Inflammatory macrophage treated with lipopolysaccharide for 4 hours (primary cell): ENCODE measurements around the gene ARFGAP3.
"Not testable (repeated sequence)": the region's sequence is repeated elsewhere in the genome, so short reads cannot be mapped to it uniquely, and the experiment has no call there.

Source experiments
- DNase-seq: peaks from one replicate; pipeline ENCODE4 v3.0.0-alpha.2; 2020

The ARFGAP3 gene

DNA sequence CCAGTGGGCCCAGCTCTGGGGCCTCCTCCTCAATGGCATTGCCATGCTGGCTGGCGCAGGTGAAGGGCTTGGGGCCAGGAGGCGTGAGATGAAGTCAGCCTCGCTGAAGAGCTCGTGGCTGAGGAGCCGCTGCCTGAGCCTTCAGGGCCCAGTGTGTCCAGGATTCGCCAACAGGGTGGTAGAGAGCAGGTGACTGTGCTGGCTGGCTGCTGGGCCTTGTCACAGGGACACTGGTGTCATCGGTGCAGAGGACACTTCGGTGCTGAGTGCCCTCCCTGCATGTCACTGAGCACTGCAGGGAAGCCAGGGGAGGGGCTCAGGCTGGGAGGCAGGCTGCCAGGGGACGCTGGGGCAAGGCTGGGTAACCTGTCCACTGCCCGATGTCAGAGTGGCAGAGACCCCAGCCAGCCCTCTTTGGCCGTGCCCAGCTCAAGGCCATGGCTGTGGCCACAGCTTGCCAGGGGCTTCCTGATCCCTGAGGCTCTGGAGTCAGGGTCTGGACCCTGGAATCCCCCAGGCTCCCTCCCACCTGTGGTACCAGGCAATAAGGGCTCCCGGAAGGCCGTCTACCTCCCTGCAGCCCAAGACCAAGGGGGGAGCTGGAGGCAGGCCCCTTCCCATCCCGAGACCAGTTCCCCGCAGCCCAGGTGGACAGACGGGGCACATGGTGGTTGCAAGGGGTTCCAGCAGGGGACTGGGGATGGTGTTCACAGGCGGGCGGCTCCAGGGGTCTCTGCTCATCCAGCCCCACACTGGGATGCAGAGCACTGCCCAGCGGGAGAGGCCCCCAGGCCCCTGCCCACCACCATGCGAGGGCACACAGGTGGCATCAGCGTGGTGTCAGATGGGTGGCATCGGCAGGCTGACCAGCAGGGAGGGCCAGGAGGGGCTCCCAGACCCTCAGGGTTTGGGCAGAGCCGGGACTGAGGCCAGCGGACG lies 63.9 kb downstream of the ARFGAP3 start:
- no peak for DNase-seq

DNA sequence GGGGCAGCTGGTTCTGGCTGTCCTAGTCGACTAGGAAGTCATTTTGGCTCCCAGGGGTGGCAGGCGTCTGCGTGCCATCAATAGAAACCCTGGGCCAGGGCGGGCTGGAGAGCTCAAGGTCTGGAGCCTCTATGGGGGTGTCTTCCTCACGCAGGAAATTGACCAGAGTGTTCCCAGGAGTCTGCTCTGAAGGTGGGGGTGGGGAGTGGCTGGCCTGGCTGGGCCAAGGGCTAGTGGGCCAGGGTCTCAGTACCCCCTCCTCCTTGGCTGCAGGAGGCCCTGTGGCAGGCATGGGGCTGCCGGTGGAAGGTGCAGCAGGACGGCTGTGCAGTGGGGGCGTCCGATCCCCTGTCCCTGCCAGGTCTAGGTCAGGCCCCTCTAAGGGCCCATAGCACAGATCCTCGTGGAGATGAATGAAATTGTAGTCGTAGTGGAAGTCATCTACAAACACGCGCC lies 64.6 kb downstream of the ARFGAP3 start:
- no peak for DNase-seq

DNA sequence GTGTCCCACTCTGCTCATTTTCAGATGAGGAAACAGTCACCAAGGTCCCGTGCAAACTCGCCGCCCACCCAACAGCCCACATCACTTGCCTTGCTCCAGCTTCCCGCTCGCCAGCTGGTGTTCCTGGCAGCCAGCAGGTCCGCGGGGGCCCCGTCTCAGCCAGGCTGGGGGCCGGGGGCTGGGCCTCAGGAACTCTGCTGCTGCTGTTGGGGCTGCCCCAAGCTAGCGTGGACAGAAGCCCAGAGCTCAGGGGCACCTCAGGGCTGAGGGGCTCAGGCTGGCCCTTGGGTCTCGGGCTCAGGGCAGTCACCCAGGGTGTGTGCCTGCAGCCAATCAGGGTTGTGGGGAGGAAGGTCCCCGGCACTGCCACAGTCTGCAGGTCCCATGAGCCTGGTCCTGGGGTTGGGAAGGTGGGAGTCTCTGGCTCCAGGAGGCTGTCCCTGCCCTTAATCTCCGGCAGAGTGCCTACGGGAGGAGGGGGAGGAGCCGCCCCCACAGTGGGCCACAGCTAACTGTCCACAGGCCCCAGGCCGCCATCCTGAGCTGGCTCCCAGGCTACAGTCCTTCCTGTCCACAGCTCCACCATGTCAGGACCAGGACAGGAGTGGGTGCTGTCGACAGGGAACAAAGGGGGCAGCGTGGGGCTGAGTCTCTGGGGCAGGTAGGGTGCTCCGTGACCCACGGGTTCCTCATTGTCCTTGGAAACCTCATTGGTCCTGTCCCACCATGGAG lies 65.2 kb downstream of the ARFGAP3 start:
- DNase-seq: peak; percentile 15

DNA sequence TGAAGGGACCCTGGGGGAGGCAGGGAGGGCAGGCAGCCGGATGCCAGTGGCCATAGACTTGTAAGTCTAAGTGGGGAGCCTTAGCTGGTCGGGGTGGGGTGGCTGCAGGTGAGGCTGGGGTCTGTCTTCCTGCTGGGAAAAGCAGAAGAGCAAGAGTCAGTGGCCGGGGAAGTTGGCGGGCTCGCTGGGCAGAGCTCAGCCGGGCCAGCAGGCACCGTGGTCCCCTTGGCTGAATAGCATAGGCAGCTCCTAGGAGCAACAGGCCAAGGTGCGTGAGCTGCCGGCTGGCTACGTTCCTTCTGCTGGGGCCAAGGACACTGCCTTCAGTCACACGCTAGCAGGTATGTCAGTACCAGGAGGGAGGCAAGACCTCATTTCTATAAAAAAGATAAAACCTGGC lies 68.6 kb downstream of the ARFGAP3 start:
- no peak for DNase-seq

DNA sequence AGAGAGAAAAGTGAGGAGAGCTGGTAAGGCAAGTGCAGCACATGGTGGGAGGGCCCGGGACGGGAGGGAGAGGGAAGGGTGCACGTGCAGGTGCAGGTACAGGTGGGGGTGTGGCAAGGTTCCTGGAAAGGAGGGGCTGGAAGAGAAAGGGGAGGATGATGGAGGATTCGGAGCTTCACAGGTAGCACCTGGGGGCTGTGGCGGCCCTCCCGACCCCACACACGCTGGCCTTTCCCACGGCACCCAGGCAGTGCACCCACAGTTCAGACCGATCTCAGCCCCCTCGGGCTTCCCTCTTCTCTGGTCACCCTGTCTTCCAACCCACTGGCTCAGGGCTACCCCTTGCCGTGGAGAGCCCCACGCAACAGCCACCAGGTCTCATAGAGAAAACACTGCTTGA lies 69.1 kb downstream of the ARFGAP3 start:
- no peak for DNase-seq

DNA sequence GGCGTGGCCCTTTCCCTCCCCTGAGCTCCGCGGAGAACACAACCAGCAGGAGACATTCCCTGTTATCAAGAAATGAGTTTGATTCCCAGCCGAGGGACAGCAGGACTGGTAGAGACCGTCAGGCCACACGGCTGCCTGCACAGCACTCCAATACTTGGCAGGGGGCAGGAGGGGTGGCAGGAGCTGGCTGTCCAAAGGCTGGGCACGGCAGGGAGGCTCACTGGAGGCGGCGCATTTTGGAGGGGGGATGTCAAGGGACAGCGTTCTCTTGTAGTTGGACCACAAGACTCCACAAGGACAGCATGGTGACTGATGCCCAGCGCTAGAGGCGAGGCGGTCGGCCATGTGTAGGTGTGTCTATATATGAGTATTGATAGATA lies 69.7 kb downstream of the ARFGAP3 start:
- no peak for DNase-seq

DNA sequence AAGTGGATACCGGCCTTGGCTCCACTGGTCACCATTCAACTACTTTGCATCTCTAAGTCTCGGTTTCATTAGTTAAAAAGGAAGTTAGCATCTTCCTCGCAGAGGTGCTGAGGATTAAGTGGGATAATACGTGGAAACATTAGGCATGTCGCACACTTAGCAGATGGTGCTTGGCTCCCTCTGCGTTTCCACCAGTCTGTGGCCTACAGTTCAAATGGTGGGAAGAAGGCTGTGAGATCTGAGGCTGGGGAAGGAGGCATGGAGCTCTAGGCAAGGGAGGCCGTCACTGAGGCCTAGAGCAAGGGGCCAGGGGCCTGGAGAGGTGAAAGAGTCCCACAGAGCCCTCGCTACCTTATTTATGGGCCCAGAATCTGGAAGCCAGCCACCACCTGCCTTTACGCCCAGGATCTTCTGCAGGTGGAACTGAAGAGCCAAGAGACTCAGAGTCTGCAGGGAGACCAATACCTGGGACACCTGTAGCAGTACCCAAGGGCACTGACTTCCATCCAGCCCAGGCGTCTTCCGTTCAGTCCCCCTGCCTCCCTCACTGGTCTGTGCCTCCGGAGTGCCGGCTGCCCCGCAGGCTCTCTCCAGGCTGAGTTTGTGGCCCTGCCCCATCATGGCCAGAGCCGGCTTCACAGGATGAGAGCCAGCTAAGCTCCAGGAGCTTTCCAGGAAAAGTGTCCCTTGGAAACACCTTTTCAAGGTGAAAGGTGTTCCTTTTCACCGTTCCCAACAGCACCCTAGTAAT lies 70.3 kb downstream of the ARFGAP3 start:
- DNase-seq: no peak

DNA sequence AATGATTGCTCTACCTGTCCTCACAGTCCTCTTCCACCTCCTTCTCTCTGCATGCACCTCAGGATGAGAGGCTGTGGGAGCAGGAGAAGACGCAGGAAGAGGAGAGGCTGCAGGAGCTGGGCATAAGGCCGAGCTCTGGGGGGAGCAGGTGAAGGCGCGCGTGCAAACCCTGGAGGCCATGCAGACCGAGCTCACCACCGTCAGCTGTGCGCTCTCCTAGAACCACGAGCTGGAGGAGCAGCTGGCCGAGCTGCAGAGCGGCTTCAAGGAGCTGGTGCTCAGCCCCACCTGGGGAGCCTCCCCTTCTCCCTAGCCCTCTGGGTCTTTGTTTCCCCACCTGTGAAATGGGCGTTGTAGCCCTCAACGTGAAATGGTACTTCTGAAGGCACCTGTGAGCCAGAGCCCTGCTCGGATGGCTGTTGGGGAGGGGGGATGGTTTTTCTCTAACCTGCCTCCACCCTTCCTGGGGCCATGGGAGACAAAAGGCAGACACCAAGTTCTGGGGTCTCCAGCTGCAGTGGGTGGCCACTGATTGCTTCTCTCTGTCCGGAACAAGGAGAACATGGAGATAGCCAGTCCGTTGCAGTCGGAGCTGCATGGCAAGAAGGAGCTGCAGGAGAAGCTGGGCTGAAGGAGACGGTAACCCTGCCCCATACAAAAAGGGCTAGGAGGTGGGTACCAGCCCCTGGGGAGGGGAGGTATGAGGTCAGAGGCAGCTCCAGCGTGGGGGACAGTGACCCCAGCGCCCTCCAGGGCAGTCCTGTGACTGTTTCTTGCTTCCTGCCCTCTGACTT lies 71.2 kb downstream of the ARFGAP3 start:
- DNase-seq: no peak

DNA sequence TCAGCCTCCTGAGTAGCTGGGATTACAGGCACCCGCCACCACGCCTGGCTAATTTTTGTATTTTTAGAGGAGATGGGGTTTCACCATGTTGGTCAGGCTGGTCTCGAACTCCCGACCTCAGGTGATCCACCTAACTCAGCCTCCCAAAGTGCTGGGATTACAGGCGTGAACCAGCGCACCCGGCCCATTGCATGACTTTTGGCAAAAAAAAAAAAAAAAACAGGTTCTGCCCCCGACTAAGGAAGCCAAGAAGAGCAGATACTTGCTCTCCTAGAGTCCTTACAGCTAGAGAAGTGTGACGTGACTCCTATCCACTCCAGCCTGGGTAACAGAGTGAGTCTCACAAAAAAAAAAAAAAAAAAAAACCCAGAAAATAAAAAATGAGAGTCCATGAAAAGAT lies 74.8 kb downstream of the ARFGAP3 start:
- not testable (repeated sequence) for DNase-seq

DNA sequence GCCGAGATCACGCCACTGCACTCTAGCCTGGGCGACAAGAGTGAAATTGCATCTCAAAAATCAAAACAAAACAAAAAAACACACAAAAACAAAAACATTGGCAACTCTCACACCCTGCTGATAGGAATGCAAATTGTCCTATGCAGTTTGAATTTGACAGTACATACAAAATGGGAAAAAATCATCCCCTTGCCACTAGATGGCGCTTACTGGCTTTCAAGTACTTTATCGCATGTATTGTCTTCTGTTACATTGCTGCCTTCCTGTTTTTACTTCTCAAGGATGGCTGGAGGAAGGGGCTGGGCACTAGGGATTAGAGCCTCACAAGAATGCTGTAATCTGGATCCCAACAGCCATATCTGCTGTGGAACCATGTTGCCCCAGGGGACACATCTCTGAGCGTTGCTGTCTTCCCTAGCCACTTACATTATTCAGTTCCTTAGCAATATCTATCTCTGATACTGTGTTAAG lies 77.0 kb downstream of the ARFGAP3 start:
- DNase-seq: peak; percentile 85

DNA sequence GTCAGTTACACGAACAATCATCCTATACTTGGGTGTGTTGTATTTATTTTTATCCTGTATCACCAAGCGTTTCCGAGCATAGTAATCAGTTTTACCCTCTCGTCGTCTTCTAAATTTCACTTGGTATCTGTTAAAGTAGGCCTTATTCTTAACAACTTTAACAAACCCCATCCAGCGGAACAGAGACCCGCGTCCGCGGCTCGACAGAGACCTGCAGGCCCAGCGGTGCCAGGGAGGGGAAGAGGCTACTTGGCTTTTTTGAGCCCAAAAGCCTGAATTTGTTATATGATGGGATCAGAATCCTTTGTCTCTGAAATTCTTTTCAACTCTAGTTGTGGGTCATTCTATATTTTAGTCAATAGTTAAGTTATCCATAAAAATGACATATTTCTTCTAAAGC lies 79.9 kb downstream of the ARFGAP3 start:
- no peak for DNase-seq

DNA sequence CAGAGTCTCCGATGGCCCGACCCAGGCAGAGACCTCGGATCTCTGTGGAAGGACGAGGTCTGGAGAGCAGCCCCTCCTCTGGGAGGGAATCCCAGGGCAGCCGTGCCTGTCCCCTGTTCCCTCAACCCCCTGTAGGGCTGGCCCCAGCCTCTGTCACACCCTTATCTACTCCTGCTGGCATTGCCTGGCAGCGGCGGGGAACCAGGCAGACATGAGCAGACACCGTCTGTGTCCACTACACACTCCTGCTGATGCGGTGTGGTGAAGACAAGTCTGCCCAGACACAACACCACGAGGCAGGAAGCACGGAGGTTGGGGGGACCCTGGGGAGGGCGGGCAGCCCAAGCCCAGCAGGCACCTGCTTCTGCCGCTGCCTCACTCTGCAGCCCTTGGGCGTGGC lies 83.9 kb downstream of the ARFGAP3 start:
- no peak for DNase-seq

DNA sequence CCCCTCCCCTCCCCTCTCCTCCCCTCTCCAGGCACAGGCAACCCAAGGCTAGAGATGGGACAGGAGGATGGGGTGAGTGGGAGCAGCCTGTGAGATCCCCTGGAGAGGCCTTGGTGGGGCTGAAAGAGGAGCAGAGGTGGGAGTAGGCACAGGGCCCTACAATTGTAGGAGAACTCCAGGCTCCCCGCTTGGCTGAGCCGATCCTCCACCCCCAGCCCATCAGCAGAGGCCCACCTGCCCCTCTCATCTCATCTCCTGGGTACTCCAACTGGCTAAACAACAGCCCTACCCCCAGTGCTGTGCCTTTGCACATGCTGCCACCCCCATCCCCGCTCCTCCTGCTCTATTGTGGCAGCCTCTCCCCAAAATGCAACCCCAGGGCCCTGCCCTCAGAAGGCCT lies 84.4 kb downstream of the ARFGAP3 start:
- DNase-seq: no peak

DNA sequence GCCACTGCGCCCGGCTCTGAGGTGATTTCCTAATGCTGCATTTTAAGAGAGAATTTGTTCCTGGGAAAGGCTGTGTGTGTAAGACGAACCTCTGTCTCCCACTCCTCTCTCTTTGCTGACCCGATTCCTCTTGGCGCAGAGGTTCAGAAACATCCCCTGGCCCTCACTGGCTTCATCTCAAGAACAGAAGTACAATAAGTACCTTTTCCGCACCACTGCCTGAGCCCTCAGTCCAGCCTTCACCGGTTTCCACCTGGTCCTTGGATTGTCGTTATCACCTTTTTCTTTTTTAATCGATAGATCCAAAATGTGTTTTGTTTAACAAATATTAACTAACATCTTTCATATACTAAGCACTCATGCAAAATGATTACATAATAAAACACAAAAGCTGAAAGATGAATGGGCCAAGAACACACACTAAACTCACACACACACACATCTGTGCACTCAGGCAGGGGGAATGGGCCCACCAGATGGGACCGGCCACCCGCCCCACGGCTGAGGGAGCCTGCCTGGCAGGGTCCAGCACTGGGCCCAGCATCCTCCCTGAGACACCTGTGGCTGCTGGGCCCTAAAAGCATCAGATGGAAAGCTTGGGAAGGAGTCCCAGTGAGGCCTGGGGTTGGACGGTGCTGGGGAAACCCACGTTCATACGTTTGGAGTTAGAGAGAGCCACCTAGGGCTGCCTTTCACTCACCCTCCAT lies 86.0 kb downstream of the ARFGAP3 start:
- DNase-seq: no peak

DNA sequence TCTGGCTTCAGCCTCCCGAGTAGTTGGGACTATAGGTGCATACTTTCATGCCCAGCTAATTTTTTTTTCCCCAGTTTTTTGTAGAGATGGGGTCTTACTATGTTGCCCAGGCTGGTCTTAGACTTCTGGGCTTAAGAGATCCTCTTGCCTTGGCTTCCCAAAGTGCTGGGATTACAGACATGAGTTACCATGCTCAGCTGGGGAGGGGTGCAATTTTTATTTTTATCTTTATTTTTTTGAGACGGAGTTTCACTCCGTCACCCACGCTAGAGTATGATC lies 86.7 kb downstream of the ARFGAP3 start:
- DNase-seq: no peak

DNA sequence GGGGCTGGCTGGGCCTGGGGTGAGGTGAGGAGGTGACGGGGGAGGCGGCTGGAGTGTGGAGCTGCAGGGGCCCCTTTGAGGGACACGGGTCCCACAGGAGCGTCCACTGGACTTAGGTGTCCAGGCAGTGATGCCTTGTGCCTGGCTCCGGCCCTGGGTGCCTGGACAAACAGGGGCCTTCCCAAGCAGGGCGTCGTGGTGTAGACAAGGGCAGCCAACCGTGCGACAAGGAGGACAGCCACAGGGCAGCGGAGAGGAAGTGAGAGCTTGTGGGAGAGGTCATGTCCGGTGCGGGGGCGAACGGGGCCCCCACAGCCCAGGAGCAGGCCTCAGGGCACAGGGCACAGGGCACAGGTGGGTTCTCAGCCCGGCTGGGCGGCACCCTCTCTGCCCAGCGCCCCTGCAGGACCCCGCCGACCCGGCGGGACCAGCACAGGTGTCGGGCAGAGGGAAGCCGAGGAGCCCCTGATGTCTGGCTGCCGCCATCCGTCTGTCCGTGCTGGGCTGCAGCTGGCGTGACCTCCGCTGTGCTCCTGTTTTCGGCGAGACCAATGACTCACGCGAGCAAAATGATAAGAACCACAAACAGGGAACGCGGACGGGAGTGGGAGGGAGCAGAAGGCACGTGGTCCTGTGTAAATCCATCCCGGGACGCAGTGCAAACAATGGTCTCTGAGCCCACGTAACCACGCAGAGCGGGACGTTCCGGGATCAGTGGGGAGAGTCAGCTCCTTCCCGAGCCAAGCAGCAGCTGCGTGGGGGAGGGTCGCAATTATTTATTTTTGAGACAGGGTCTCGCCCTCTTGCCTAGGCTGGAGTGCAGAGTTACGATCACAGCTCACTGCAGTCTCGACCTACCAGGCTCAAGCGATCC lies 87.3 kb downstream of the ARFGAP3 start:
- peak; percentile 63 for DNase-seq

DNA sequence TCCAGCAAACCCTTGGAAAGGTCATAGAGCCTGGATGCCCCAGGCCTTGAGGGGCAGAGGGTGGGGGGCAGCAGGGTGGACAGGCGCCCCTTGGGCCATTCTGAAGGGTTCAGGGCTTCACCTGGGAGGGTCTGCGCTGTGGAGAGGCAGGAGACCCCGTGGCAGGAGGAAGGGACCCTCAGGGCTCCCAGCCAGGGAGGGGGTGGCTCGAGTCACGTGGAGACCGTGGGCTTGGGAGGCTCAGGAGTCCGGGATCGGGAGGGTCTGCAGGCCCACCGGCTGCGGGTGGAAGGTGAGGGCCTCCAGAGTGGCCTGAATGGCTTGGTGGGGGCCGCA lies 87.9 kb downstream of the ARFGAP3 start:
- DNase-seq: no peak

DNA sequence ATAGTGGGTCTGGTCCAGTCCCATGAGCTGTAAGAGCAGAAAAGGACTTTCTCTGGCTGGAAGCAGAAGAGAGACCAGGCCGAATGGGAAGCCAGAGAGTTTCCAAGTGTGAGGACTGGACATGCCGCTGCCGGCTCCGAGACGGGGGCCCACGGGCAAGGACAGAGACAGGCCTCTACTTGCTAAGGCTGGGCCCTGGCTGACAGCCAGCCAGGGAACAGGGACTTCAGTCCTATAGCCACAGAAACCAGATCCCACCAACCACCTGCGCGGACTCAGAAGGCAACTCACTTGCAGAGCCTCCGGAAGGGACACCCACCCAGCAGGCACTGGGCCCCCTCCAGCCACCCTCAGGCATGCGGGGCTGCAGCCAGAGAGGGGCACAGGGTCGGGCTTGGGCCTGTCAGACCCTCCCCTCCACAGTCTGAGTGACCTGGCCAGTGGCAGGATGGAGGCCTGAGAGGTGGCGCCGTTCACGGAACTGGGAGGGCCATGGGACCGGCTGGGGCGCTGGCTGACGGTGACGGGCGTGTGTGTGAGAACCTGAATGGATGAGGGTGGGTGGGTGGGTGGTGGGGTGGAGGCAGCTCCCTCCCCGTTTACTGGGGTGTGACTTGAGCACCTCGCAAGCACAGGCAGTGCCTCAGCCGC lies 88.6 kb downstream of the ARFGAP3 start:
- no peak for DNase-seq

DNA sequence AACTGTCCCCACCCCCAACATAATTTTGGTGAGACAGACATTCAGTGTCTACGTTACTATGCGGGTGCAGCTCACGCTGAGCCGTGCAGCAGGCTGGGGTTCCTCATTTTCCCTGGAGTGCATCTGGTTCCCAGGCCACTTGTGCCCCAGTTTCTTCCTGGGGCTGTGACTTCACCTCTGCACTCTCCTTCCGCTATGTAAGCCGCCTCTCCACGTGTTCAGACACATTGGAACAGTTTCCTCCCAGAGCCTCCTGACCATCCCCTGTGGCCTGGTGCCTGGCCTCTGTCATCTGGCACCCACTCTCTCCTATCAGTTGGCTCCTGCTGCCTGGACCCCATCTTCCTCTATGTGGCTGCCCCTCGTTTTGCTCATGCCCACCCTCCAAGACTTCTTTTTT lies 90.2 kb downstream of the ARFGAP3 start:
- DNase-seq: peak; percentile 79

DNA sequence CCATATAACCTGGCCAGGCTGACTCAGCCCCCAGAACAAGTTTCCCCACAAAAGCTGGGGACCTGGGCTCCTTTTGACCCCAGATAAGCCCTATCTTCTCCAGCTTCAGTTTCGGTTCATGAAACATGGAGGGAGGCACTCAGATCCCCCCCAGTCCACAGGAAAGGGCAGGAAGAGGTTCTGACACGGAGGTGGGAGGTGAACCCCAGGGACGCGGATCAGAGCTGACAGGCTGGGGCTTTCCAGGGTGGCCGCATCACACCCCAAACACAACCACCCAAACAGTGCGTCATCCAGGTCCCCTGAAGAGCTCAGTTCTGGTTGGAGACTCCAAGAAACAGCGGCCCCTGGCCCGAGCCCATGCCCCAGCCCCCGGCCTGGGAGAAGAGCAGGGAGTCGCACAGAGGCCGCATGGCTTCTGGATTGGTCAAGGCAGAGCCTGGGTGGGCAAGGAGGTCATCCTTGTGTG lies 92.1 kb downstream of the ARFGAP3 start:
- DNase-seq: no peak
